Neural progenitor cell (in vitro differentiated cells): ENCODE data around the gene PUDP. TPM values are rescaled to one million over a fixed set of nuclear protein-coding genes. Genes with fewer than 3 reads are reported as not detected.

ENCODE experiments used
- DNase-seq: peaks from one replicate; pipeline ENCODE4 v3.0.0-alpha.2; 2016; ENCODE audit warnings: low spot score
- H2AFZ ChIP-seq: fragments of 200-600 bp; sonication (generic); replicated peaks from 2 replicates; pipeline ENCODE4 v1.6.1; 2016; ENCODE audit warnings: antibody characterized with exemption
- H3F3A ChIP-seq: fragments of 200-600 bp; sonication (generic); 2 replicates; pipeline ENCODE4 v1.6.1; 2016; ENCODE audit warnings: antibody characterized with exemption, low read depth
- H3K27ac ChIP-seq: fragments of 200-600 bp; sonication (generic); 2 replicates; pipeline ENCODE4 v1.5.1; 2016; ENCODE audit warnings: mild to moderate bottlenecking
- H3K27me3 ChIP-seq: fragments of 200-600 bp; sonication (generic); 2 replicates; pipeline ENCODE4 v1.6.1; 2016; ENCODE audit warnings: mild to moderate bottlenecking, moderate library complexity
- H3K36me3 ChIP-seq: fragments of 200-600 bp; sonication (generic); 2 replicates; pipeline ENCODE4 v1.5.1; 2016
- H3K4me1 ChIP-seq: fragments of 200-600 bp; sonication (generic); 2 replicates; pipeline ENCODE4 v1.6.1; 2016; ENCODE audit warnings: mixed run types
- H3K4me2 ChIP-seq: fragments of 200-600 bp; sonication (generic); 2 replicates; pipeline ENCODE4 v1.6.1; 2016
- H3K4me3 ChIP-seq: fragments of 200-600 bp; sonication (generic); 2 replicates; pipeline ENCODE4 v1.5.1; 2016
- H3K79me2 ChIP-seq: fragments of 200-600 bp; sonication (generic); 2 replicates; pipeline ENCODE4 v1.6.1; 2016; ENCODE audit warnings: low read depth
- H3K9ac ChIP-seq: fragments of 200-600 bp; sonication (generic); 2 replicates; pipeline ENCODE4 v1.6.1; 2016
- H3K9me3 ChIP-seq: fragments of 200-600 bp; sonication (generic); 2 replicates; pipeline ENCODE4 v1.5.1; 2016; ENCODE audit warnings: low read depth
- H4K20me1 ChIP-seq: fragments of 200-600 bp; sonication (generic); 2 replicates; pipeline ENCODE4 v1.6.1; 2016; ENCODE audit warnings: low read depth
- H3K27ac Mint-ChIP-seq: 3 replicates; pipeline ENCODE4 v1.8.0; 2021; ENCODE audit warnings: mixed read lengths
- H3K27me3 Mint-ChIP-seq: 2 replicates; pipeline ENCODE4 v1.8.0; 2022; ENCODE audit warnings: low read depth, mild to moderate bottlenecking, inconsistent platforms, moderate library complexity, mixed read lengths; ENCODE audit not compliant: insufficient read depth
- H3K36me3 Mint-ChIP-seq: 3 replicates; pipeline ENCODE4 v1.8.0; 2021; ENCODE audit warnings: mixed read lengths
- H3K4me1 Mint-ChIP-seq: 3 replicates; pipeline ENCODE4 v1.8.0; 2021; ENCODE audit warnings: mixed read lengths
- H3K4me3 Mint-ChIP-seq: 3 replicates; pipeline ENCODE4 v1.8.0; 2021; ENCODE audit warnings: mild to moderate bottlenecking, moderate library complexity, mixed read lengths
- H3K9me3 Mint-ChIP-seq: 3 replicates; pipeline ENCODE4 v1.8.0; 2020; ENCODE audit warnings: mixed read lengths
- CTCF ChIP-seq: fragments of 200-600 bp; sonication (generic); IDR thresholded peaks from 2 replicates; pipeline ENCODE4 v1.5.1; 2017; ENCODE audit warnings: antibody characterized with exemption, mild to moderate bottlenecking
- EZH2 ChIP-seq: fragments of 200-600 bp; sonication (generic); IDR thresholded peaks from 2 replicates; pipeline ENCODE4 v1.6.1; 2017; ENCODE audit warnings: antibody characterized with exemption, mild to moderate bottlenecking, moderate library complexity
- EZH2phosphoT487 ChIP-seq: fragments of 200-600 bp; sonication (generic); IDR thresholded peaks from 2 replicates; pipeline ENCODE4 v1.6.1; 2017; ENCODE audit warnings: antibody characterized with exemption
- total RNA-seq: library from RNA; depleted of rRNA; stranded (reverse); fragments of >200 nt; gene quantifications from 2 replicates; pipeline ENCODE4 v1.2.3, GENCODE V29; 2015; ENCODE audit warnings: low replicate concordance

Gene PUDP
- total RNA-seq, 1 donor from 2014 or later = 29.1 TPM

- no peak overlapping the region for H2AFZ ChIP-seq
- H3F3A ChIP-seq = no peaks in the 10 kb centered on the region
- Mint-ChIP-seq H3K9me3 (peaks cover 26% of the 10 kb centered on the region), H3K36me3 (peaks cover 23% of the 10 kb centered on the region), H3K27me3 (no peaks in the 10 kb centered on the region), H3K4me1 (peaks cover 10% of the 10 kb centered on the region), H3K27ac (no peak overlapping the region), H3K4me3 (no peak overlapping the region)
- no peaks in the 10 kb centered on the region for H3K27me3 ChIP-seq
- no peak overlapping the region for H3K4me3 ChIP-seq
- TF ChIP-seq CTCF (no peak), EZH2phosphoT487 (no peak), EZH2 (no peak)
- H3K36me3 ChIP-seq = no peaks in the 10 kb centered on the region
- no peak overlapping the region for H3K27ac ChIP-seq
- H3K4me1 ChIP-seq = no peaks in the 10 kb centered on the region
- no peak overlapping the region for H3K4me2 ChIP-seq
- no peaks in the 10 kb centered on the region for H3K9me3 ChIP-seq
- DNase-seq = no peak
- no peak overlapping the region for H3K9ac ChIP-seq
- no peaks in the 10 kb centered on the region for H4K20me1 ChIP-seq
- H3K79me2 ChIP-seq = no peaks in the 10 kb centered on the region
These were observed 27.7 kb downstream of the PUDP start for GRCh38 chrX:7119950-7120877.

DNA sequence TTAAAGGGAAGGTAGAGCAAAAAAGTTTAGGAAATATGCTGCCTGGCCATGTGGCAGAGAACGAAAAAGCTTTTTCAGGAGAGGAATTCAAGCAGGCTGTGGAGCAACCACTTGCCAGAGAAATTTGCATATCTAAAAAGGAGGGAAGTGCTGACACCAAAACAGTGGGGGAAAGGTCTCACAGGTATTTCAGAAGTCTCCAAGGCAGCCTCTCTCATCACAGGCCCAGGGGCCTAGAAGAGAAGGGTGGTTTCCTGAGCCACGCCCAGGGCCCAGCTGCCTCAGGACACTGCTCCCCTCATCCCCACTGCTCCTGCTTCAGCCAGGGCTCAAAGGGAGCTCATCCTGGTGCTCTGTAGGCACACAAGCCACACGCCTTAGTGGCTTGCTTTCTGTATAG is 30.4 kb downstream of the PUDP start:
- H3K36me3 Mint-ChIP-seq = peaks cover 28% of the 10 kb centered on the region
- no peak overlapping the region for H3K4me2 ChIP-seq
- H3K36me3 ChIP-seq = no peaks in the 10 kb centered on the region

DNA sequence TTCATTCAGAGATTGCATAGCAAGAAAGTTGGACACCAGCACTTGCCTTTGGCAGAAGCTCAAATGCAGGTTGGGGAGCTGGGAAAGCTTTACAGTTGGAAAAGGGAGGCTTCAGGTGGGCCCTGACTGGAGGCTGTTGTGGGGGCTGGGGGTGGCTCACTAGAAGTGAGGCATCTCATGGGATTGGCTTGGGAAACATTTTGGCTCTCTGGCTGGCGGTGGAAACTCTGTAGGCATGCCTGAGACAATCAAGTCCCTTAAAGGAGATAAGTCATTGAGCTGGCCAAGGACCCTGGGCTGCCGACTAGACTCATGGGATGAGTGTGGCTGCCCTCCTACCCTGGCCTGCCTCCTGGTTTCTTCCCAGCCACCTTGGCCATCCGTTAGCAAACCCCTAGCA is 31.9 kb downstream of the PUDP start:
- Histone ChIP-seq H3K79me2 (peaks cover 5% of the 10 kb centered on the region), H3K4me3 (no peak overlapping the region), H3K4me1 (no peaks in the 10 kb centered on the region), H4K20me1 (no peaks in the 10 kb centered on the region), H3K36me3 (no peaks in the 10 kb centered on the region), H3K27ac (no peak overlapping the region), H3K9me3 (no peaks in the 10 kb centered on the region), H3F3A (no peaks in the 10 kb centered on the region), H3K27me3 (no peaks in the 10 kb centered on the region), H3K4me2 (no peak overlapping the region), H2AFZ (no peak overlapping the region), H3K9ac (no peak overlapping the region)
- Mint-ChIP-seq H3K36me3 (peaks cover 28% of the 10 kb centered on the region), H3K27me3 (no peaks in the 10 kb centered on the region), H3K9me3 (peaks cover 10% of the 10 kb centered on the region), H3K4me1 (peaks cover 24% of the 10 kb centered on the region), H3K4me3 (no peak overlapping the region), H3K27ac (no peak overlapping the region)
- no peak for TF ChIP-seq CTCF
- no peak for TF ChIP-seq EZH2phosphoT487
- no peak for TF ChIP-seq EZH2
- no peak for DNase-seq

More for the DNA sequence above, 30.4 kb downstream of the PUDP start:
- no peak overlapping the region for H3K27ac ChIP-seq
- H3K4me1 Mint-ChIP-seq = peaks cover 17% of the 10 kb centered on the region
- no peaks in the 10 kb centered on the region for H3F3A ChIP-seq
- peaks cover 15% of the 10 kb centered on the region for H3K9me3 Mint-ChIP-seq
- DNase-seq = no peak
- H3K9ac ChIP-seq = no peak overlapping the region
- H3K4me3 Mint-ChIP-seq = no peak overlapping the region
- H3K4me1 ChIP-seq = no peaks in the 10 kb centered on the region
- H3K9me3 ChIP-seq = no peaks in the 10 kb centered on the region
- no peak overlapping the region for H3K4me3 ChIP-seq
- H3K27ac Mint-ChIP-seq = no peak overlapping the region
- no peaks in the 10 kb centered on the region for H4K20me1 ChIP-seq
- TF ChIP-seq EZH2 = no peak
- TF ChIP-seq EZH2phosphoT487 = no peak
- no peak for TF ChIP-seq CTCF
- no peaks in the 10 kb centered on the region for H3K27me3 ChIP-seq
- peaks cover 2% of the 10 kb centered on the region for H3K79me2 ChIP-seq
- no peak overlapping the region for H2AFZ ChIP-seq
- H3K27me3 Mint-ChIP-seq = no peaks in the 10 kb centered on the region
